ENCODE data around the gene CAPNS2.

CAPNS2 gene

GRCh38 chr16:55566432-55567175 lies at the start of gene CAPNS2:
Gene CAPNS2 (plus strand): TSS chr16:55566684. CDS start chr16:55566757, 73 bp downstream.
- DNase-seq (ENCODE audit: low spot score): no peak

GRCh38 chr16:55521792-55522191 lies 44.7 kb upstream of the CAPNS2 start:
- no peak for DNase-seq (ENCODE audit: low spot score)

DNA sequence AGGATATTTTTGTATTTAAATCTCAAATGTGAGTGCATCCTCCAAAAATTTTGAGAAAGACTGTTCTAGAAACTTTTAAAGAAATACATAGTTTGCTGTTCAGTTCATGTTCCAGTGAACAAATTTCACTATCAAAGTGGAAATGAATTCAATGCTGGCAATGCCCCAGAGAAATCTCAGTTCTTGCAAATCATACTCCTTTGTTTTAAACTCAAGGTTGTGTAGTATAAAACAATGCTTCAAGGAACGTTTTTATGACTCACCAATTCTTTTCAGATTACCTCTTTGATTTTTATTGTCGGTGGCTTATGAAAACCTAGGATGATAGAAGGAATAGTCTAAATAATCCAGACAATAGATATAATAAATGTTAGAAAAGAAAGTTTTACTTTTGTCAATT lies 40.0 kb upstream of the CAPNS2 start:
- DNase-seq (ENCODE audit: low spot score): no peak

GRCh38 chr16:55527885-55528284 lies 38.6 kb upstream of the CAPNS2 start:
- no peak for DNase-seq (ENCODE audit: low spot score)

DNA sequence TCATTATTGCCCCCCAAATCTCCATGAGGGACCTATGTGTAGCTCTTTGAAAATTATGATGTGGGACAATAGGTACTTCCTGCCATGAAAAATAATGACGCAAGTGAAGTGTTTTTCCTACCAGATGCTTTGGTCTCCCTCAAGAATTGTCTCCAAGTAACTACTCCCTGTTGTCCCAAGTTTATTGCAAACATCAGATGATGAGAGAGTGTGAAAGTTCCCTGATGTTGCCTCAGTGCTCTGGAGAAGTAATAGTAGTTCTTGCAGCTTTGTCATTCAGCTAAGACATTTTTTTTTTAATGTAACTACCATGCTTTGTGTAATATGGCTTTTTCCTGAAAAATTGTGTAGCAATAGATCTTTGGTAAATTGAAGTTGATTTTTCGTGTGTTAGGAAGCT lies 37.5 kb upstream of the CAPNS2 start:
- DNase-seq (ENCODE audit: low spot score): no peak

DNA sequence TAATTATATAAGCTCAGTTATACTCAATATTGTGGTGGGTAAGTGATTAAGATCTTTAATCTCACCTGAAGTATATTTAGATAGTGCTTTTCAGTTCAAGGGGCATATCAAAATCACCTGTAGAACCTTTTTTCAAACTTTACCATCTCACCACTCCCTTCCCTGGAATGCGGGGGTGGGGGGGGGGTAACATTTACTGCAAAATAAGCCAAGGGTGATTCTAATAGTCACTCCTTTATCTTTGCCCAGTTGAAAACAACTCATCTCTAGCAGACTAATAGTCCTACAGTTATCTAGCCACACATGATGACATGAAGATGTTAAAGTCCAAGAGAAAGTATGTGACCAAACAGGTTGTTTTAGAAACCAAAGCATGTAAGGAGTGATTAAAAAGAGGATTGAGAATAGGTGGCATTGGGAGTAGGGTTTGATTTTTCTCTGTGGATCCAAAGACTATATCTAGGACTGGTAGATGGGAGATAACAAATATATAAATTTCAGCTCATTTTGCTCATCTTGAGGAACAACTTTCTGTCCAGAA lies 36.1 kb upstream of the CAPNS2 start:
- no peak for DNase-seq (ENCODE audit: low spot score)

DNA sequence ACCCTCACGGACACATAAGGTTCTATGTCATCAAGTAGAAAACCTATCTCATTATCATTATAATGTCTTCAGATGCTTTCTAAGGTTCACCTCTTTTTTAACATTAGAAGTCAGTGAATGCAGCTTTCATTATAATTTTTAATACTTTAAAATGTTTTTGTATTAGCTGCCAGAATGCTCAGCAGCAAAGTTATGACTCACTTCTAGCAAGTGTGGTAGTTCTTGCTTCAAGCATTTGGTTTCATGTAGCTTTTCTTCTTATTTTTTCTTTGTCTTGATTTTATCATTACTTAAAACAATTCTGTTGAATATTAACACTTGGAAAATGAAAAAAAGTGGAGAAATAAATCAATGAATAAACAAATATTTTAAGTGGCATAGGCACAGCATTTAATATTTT lies 34.3 kb upstream of the CAPNS2 start:
- no peak for DNase-seq (ENCODE audit: low spot score)

DNA sequence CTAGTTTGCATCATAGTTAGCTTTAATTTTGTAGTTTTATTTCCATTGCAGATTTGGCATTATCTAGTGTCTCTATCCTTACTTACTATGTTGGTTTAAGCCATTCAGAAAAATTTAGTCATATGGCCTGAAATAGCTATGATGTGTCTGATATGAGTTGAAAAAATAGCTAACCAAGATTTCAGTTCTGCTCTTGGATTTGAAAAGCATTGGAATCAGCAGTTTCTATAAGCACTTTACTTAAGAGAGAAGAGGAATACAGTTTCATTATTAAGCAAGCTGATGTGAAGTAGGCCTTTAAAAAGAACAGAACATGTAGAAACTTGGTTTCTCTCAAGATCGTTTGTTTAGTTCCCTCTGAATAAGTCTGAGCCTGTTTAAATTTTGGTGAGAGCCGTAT lies 31.7 kb upstream of the CAPNS2 start:
- DNase-seq (ENCODE audit: low spot score): no peak

GRCh38 chr16:55539049-55539448 lies 27.4 kb upstream of the CAPNS2 start:
- DNase-seq (ENCODE audit: low spot score): no peak

- no peak for DNase-seq (ENCODE audit: low spot score)
Measured at GRCh38 chr16:55539488-55539887, 27.0 kb upstream of the CAPNS2 start.

- no peak for DNase-seq (ENCODE audit: low spot score)
Measured at GRCh38 chr16:55540221-55540620, 26.3 kb upstream of the CAPNS2 start.

GRCh38 chr16:55542459-55543082 lies 23.9 kb upstream of the CAPNS2 start:
- DNase-seq (ENCODE audit: low spot score): no peak

DNA sequence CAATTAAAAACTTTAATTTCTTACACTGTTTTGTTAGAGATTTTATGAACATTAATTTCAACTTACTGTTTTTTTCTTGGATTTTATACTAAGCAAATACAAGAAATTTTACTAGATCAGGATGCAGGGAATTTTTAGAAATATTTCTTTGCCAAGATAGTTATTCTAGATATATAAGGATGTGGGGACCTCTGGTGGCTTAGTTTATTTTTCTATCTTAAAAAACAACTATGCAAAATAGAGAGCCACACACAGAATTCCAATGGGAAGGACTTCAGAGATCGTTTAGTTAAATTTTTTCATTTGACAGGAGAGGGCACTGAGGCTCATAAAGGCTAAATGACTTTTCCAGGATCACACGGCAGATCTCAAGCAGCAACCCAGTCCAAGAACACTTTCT lies 23.0 kb upstream of the CAPNS2 start:
- DNase-seq (ENCODE audit: low spot score): no peak

DNA sequence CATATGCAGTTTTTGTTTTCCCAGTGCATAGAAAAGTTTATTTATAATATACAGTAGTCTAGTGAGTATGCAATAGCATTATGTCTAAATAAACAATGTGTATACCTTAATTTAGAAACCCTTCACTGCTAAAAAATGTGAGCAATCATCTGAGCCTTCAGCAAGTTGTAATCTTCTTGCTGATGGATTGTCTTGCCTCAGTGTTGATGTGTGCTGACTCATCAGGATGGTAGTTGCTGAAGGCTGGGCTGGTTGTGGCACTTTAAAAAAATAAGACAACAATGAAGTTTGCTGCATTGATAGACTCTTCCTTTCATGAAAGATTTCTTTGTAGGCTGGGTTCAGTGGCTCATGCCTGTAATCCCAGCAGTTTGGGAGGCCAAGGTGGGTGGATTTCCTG lies 13.9 kb upstream of the CAPNS2 start:
- DNase-seq (ENCODE audit: low spot score): no peak

GRCh38 chr16:55555436-55555835 lies 11.0 kb upstream of the CAPNS2 start:
- DNase-seq (ENCODE audit: low spot score): no peak

GRCh38 chr16:55557186-55557585 lies 9.3 kb upstream of the CAPNS2 start:
- DNase-seq (ENCODE audit: low spot score): no peak

DNA sequence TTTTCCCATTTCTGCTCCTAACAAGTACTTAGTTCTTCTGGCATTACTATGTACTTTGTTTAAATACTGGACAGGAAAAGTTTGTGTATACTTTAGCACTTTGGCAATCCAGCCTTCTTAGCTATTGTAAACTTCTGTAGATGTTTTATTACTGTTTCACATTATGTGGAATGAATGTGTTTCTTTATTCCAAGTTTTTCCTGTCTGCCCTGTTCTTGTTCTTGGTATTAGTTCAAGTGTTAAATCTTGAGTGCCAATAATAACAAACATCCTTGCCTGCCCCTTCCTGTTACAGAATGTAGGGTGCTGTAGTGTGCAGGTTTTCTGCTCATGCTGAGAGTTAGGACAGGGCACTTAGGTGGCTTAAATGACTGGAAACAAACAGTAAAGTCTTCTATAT lies 7.3 kb upstream of the CAPNS2 start:
- DNase-seq (ENCODE audit: low spot score): no peak

DNA sequence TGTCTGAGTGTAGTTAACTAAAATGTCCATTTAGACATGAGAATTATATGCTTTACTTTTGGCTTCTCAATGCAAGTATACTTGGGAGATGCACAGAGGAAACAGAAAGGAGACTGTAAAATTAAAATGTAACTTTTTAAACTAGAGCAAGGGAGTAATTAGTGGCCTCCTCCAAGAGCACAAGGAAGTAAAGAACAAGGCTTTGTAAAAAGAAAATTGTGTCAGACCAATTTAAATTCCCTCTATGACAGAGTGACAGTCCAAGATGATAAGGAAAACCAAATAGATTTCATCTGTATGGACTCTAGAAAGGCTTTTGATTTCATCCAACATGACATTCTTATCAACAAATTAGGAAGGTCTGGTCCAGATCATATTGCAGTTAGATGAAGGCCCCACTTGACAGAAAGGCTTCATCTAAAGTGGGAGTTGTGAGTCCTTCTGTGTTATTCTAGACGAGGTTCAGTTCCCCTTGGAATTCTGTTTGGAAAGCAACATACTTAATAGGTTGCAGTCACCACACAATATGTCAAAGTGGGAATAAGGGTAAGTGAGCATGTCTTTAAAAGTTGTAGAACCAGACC lies 6.5 kb upstream of the CAPNS2 start:
- no peak for DNase-seq (ENCODE audit: low spot score)

GRCh38 chr16:55561319-55561848 lies 5.1 kb upstream of the CAPNS2 start:
- DNase-seq (ENCODE audit: low spot score): no peak

GRCh38 chr16:55562936-55563335 lies 3.5 kb upstream of the CAPNS2 start:
- no peak for DNase-seq (ENCODE audit: low spot score)

DNA sequence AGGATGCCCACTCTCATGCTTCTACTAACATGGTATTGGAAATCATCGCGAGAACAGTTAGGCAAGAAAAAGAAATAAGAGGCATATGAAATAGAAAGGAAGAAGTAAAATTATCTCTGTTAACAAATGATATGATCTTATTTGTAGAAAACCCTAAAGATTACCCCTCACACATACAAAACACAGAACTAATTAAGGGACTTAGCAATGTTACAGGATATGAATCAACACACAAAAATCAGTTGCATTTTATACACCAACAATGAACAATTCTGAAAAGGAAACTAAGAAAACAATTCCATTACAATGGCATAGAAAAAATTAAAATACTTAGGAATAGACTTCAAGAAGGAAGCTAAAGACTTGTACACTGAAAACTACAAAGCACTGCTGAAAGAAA lies 2.7 kb upstream of the CAPNS2 start:
- no peak for DNase-seq (ENCODE audit: low spot score)

- no peak for DNase-seq (ENCODE audit: low spot score)
Measured at GRCh38 chr16:55565086-55565485, 1.4 kb upstream of the CAPNS2 start.

GRCh38 chr16:55567382-55567781 lies 898 bp downstream of the CAPNS2 start:
- no peak for DNase-seq (ENCODE audit: low spot score)

All from iPS-NIHi11 (cell line).